H1 (cell line): ENCODE measurements around the gene BCAP31. TPM values are rescaled to one million over a fixed set of nuclear protein-coding genes. Genes with fewer than 3 reads are reported as not detected.

Source experiments
- CTCF ChIA-PET: fragments of 300-600 bp; sonication (Branson Sonifier 250); formaldehyde crosslinking; loops from one replicate; lab custom pipeline; 2021; ENCODE audit not compliant: partially characterized antibody; lab: Charles Lee
- POLR2A ChIA-PET: fragments of 300-600 bp; sonication (Branson Sonifier 250); formaldehyde crosslinking; loops from one replicate; lab custom pipeline; 2021; ENCODE audit warnings: inconsistent platforms; ENCODE audit not compliant: partially characterized antibody; lab: Charles Lee
- DNase-seq, 2 experiments: peaks; one replicate each; pipeline versions ENCODE4 v3.0.0 to v3.0.0-alpha.2; 2010 to 2022; ENCODE audit warnings: low spot score in 2 of 2, low read depth in 1 of 2, mixed read lengths in 1 of 2
- FAIRE-seq: peaks from 2 replicates; lab custom pipeline; 2011; peaks lifted over from hg19 to GRCh38; lab: Jason Lieb, UNC
- H2AFZ ChIP-seq: 2 replicates; pipeline ENCODE4 v1.8.1; 2012; ENCODE audit warnings: low read length, inconsistent platforms
- H2AK5ac ChIP-seq: 2 replicates; pipeline ENCODE4 v1.6.1; 2013; ENCODE audit warnings: low read depth, low read length
- H2BK120ac ChIP-seq: replicated peaks from 2 replicates; pipeline ENCODE3; 2013; ENCODE audit warnings: low read depth, low read length, inconsistent platforms
- H2BK12ac ChIP-seq: 2 replicates; pipeline ENCODE4 v1.6.1; 2013; ENCODE audit warnings: low read depth, low read length
- H2BK15ac ChIP-seq: 2 replicates; pipeline ENCODE4 v1.6.1; 2013; ENCODE audit warnings: low read length
- H2BK20ac ChIP-seq: 2 replicates; pipeline ENCODE4 v1.6.1; 2013; ENCODE audit warnings: low read length
- H2BK5ac ChIP-seq: 2 replicates; pipeline ENCODE4 v1.6.1; 2013; ENCODE audit warnings: low read depth, low read length
- H3K14ac ChIP-seq: 2 replicates; pipeline ENCODE4 v1.6.1; 2013; ENCODE audit warnings: inconsistent platforms; ENCODE audit not compliant: insufficient read length
- H3K18ac ChIP-seq: 2 replicates; pipeline ENCODE4 v1.6.1; 2013; ENCODE audit warnings: low read length; ENCODE audit errors: extremely low read depth
- H3K23ac ChIP-seq: 2 replicates; pipeline ENCODE4 v1.6.1; 2013; ENCODE audit warnings: inconsistent platforms; ENCODE audit not compliant: insufficient read length
- H3K23me2 ChIP-seq: 2 replicates; pipeline ENCODE4 v1.6.1; 2013; ENCODE audit warnings: low read depth, low read length
- H3K27ac ChIP-seq: 2 replicates; pipeline ENCODE4 v1.6.1; 2011; ENCODE audit warnings: low read depth, low read length, inconsistent platforms
- H3K27me3 ChIP-seq, 4 experiments: replicated peaks in 1 of 4; 1 replicate in 1 of 4; 2 replicates in 3 of 4; pipeline versions ENCODE4 v1.6.1 to v1.8.1; 2011 to 2013; ENCODE audit warnings: low read length in 3 of 4, mild to moderate bottlenecking in 3 of 4, inconsistent platforms in 2 of 4, mixed read lengths in 2 of 4, moderate library complexity in 1 of 4; ENCODE audit not compliant: control insufficient read depth in 3 of 4, insufficient read depth in 3 of 4; ENCODE audit errors: extremely low read depth in 1 of 4
- H3K36me3 ChIP-seq, 4 experiments: 2 replicates each; pipeline versions ENCODE4 v1.6.1 to v1.8.1; 2011 to 2013; ENCODE audit warnings: mild to moderate bottlenecking in 4 of 4, low read length in 3 of 4, moderate library complexity in 2 of 4, control low read depth in 1 of 4, inconsistent platforms in 1 of 4; ENCODE audit not compliant: insufficient read depth in 4 of 4, control insufficient read depth in 2 of 4
- H3K4ac ChIP-seq: replicated peaks from 2 replicates; pipeline ENCODE3; 2013; ENCODE audit warnings: low read length, low read depth, mixed read lengths, inconsistent platforms; ENCODE audit not compliant: insufficient read length
- H3K4me1 ChIP-seq, 4 experiments: replicated peaks in 1 of 4; 1 replicate in 1 of 4; 2 replicates in 3 of 4; pipeline versions ENCODE4 v1.6.1 to v1.8.1; 2011 to 2013; ENCODE audit warnings: low read length in 3 of 4, inconsistent platforms in 2 of 4, mixed read lengths in 1 of 4; ENCODE audit not compliant: insufficient read depth in 4 of 4, control insufficient read depth in 3 of 4
- H3K4me2 ChIP-seq, 2 experiments: 2 replicates each; pipeline versions ENCODE4 v1.6.1 to v1.8.1; 2011 to 2013; ENCODE audit warnings: low read depth in 2 of 2, low read length in 2 of 2, control low read depth in 1 of 2, inconsistent platforms in 1 of 2, mild to moderate bottlenecking in 1 of 2; ENCODE audit not compliant: insufficient read depth in 1 of 2
- H3K4me3 ChIP-seq, 4 experiments: fragments of 200-600, 300-600 bp in 1 of 4; sonication (generic), shearing (Covaris generic), sonication (Bioruptor Twin) in 1 of 4; 2 replicates each; pipeline versions ENCODE4 v1.5.1 to v1.8.1; 2011 to 2016; ENCODE audit warnings: low read length in 4 of 4, low read depth in 3 of 4, control low read depth in 2 of 4, inconsistent platforms in 2 of 4, mild to moderate bottlenecking in 2 of 4, mixed read lengths in 1 of 4, moderate library complexity in 1 of 4; ENCODE audit not compliant: insufficient read depth in 2 of 4; ENCODE audit errors: extremely low read depth in 1 of 4
- H3K56ac ChIP-seq: replicated peaks from 2 replicates; pipeline ENCODE3; 2013; ENCODE audit warnings: low read depth, mild to moderate bottlenecking, mixed read lengths, low read length, inconsistent platforms; ENCODE audit not compliant: insufficient read length
- H3K79me1 ChIP-seq: 2 replicates; pipeline ENCODE4 v1.6.1; 2013; ENCODE audit warnings: low read depth, low read length, control low read depth
- H3K79me2 ChIP-seq, 2 experiments: 2 replicates each; pipeline versions ENCODE4 v1.6.1 to v1.8.1; 2012 to 2013; ENCODE audit warnings: low read length in 2 of 2, mild to moderate bottlenecking in 2 of 2, inconsistent platforms in 1 of 2; ENCODE audit not compliant: insufficient read depth in 2 of 2, control insufficient read depth in 1 of 2
- H3K9ac ChIP-seq, 4 experiments: replicated peaks in 1 of 4; 1 replicate in 1 of 4; 2 replicates in 3 of 4; pipeline versions ENCODE4 v1.6.1 to v1.8.1; 2011 to 2013; ENCODE audit warnings: low read depth in 3 of 4, low read length in 3 of 4, control low read depth in 2 of 4, mild to moderate bottlenecking in 2 of 4, moderate library complexity in 2 of 4, inconsistent platforms in 1 of 4; ENCODE audit errors: extremely low read depth in 1 of 4
- H3K9me3 ChIP-seq, 2 experiments: 2 replicates each; pipeline versions ENCODE4 v1.6.1 to v1.8.1; 2012 to 2013; ENCODE audit warnings: mild to moderate bottlenecking in 2 of 2, moderate library complexity in 2 of 2, control low read depth in 1 of 2, inconsistent platforms in 1 of 2, low read depth in 1 of 2, low read length in 1 of 2, mixed read lengths in 1 of 2; ENCODE audit not compliant: insufficient read depth in 2 of 2
- H4K20me1 ChIP-seq, 2 experiments: replicated peaks in 1 of 2; 2 replicates each; pipeline versions ENCODE3 to v1.8.1; 2011 to 2013; ENCODE audit warnings: inconsistent platforms in 2 of 2, low read length in 2 of 2, mild to moderate bottlenecking in 1 of 2; ENCODE audit not compliant: insufficient read depth in 2 of 2, control insufficient read depth in 1 of 2
- H4K5ac ChIP-seq: 2 replicates; pipeline ENCODE4 v1.6.1; 2013; ENCODE audit warnings: low read length, low read depth, mixed read lengths, inconsistent platforms; ENCODE audit not compliant: insufficient read length
- H4K8ac ChIP-seq: 2 replicates; pipeline ENCODE4 v1.8.0; 2013; ENCODE audit warnings: mild to moderate bottlenecking, moderate library complexity, low read length, inconsistent platforms; ENCODE audit not compliant: insufficient read depth; ENCODE audit errors: extremely low read depth
- H4K91ac ChIP-seq: replicated peaks from 2 replicates; pipeline ENCODE3; 2013; ENCODE audit warnings: low read length, mixed read lengths, inconsistent platforms; ENCODE audit not compliant: insufficient read length
- CHD2 ChIP-seq: IDR thresholded peaks from 2 replicates; pipeline ENCODE4 v1.6.1; 2012; ENCODE audit warnings: low read length, improper control_type of control experiment
- CTBP2 ChIP-seq: IDR thresholded peaks from 2 replicates; pipeline ENCODE4 v1.7.0; 2011; ENCODE audit warnings: borderline replicate concordance, mild to moderate bottlenecking, moderate library complexity, mixed read lengths, low read length; ENCODE audit not compliant: insufficient read depth, insufficient read length
- FOSL1 ChIP-seq: IDR thresholded peaks from 2 replicates; pipeline ENCODE4 v1.6.1; 2011; ENCODE audit warnings: mild to moderate bottlenecking, low read depth, low read length, moderate library complexity; ENCODE audit not compliant: insufficient read depth
- NRF1 ChIP-seq: IDR thresholded peaks from 2 replicates; pipeline ENCODE4 v1.6.1; 2011; ENCODE audit warnings: mild to moderate bottlenecking, low read depth, low read length, improper control_type of control experiment
- POLR2AphosphoS5 ChIP-seq: IDR thresholded peaks from 2 replicates; pipeline ENCODE4 v1.6.1; 2011; ENCODE audit warnings: low read depth, low read length
- RAD21 ChIP-seq, 2 experiments: IDR thresholded peaks in 1 of 2; conservative IDR thresholded peaks in 1 of 2; 2 replicates each; pipeline ENCODE4 v1.6.1; 2011; ENCODE audit warnings: low read depth in 2 of 2, low read length in 2 of 2, improper control_type of control experiment in 1 of 2, inconsistent platforms in 1 of 2, mild to moderate bottlenecking in 1 of 2, moderate library complexity in 1 of 2
- RNF2 ChIP-seq: fragments of 200-900, 300-1000 bp; sonication (generic); IDR thresholded peaks from 2 replicates; pipeline ENCODE4 v1.7.1; 2016; ENCODE audit warnings: borderline replicate concordance, low read depth, mild to moderate bottlenecking, antibody characterized with exemption, low read length; ENCODE audit not compliant: poor library complexity, severe bottlenecking; ENCODE audit errors: missing control alignments
- SIRT6 ChIP-seq: IDR thresholded peaks from one replicate; pipeline ENCODE4 v1.7.1; 2012; ENCODE audit warnings: low read length, inconsistent platforms
- SRF ChIP-seq: IDR thresholded peaks from 2 replicates; pipeline ENCODE4 v1.6.1; 2011; ENCODE audit warnings: mild to moderate bottlenecking, low read depth, low read length, moderate library complexity
- TEAD4 ChIP-seq: IDR thresholded peaks from 2 replicates; pipeline ENCODE4 v1.6.1; 2012; ENCODE audit warnings: low read depth, low read length, inconsistent platforms, mixed read lengths
- WGBS, 2 experiments: shearing (Covaris generic) in 1 of 2; methylation state at CpG; one replicate each; pipeline versions ENCODE4 v1.1.6 to v1.1.7; 2013 to 2015; ENCODE audit warnings: low lambda C conversion rate in 2 of 2, mixed read lengths in 2 of 2, inconsistent platforms in 1 of 2, low coverage in 1 of 2, missing lambda C conversion rate in 1 of 2; ENCODE audit not compliant: insufficient replicate concordance in 2 of 2, insufficient coverage in 1 of 2, insufficient read length in 1 of 2; ENCODE audit errors: extremely low coverage in 1 of 2, missing lambda C conversion rate in 1 of 2; 5-methylcytosine and 5-hydroxymethylcytosine counted together
- polyA plus RNA-seq, 7 experiments: library from polyadenylated mRNA; depleted of rRNA in 3 of 7; stranded (reverse) in 5 of 7; unstranded in 2 of 7; fragments of >200 nt in 5 of 7; fragments of 200-250 nt in 2 of 7; gene quantifications; 1 replicate in 5 of 7; 2 replicates in 1 of 7; 4 replicates in 1 of 7; pipeline versions ENCODE4 v1.2.1 to v1.2.3, GENCODE V29; 2011 to 2013; ENCODE audit warnings: missing spikeins in 2 of 7, mixed read lengths in 2 of 7
- total RNA-seq: library from RNA; stranded (reverse); fragmentation: NEBNext Ultra II Directional; extraction: Animal tissue kit (Norgen Biotek cat#: 25700); gene quantifications from 2 replicates; pipeline ENCODE4 v1.2.1, GENCODE V29; 2021

The BCAP31 gene
- total and polyA plus RNA-seq, 2 of the 8 experiments (the other 6 are each of a cell fraction or from before 2014, with no cell fraction given), result 136 to 159 TPM

DNA sequence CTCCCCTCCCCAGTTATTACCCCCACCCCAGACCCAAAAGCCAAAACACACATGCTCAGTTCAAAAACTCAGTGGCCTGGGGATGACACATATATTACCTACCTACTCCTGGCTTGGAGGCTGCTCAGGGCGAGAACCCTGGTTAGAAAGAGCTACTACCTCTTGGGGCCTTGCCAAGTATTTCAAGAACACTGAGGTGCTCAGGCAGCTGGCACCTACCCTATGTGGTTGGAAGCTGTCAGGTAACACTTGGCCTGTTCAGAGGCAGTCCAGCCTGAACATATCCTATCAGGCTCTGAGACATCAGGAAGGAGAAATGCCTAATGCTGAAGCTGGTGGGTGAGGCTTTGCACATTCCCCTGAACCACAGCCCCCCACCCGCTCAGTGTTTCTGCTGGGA is 4.9 kb downstream of the BCAP31 start:
- H3K4ac ChIP-seq, result no peak overlapping the region
- H3K4me2 ChIP-seq, result no peak overlapping the region
- no peak overlapping the region for H4K8ac ChIP-seq
- H3K79me1 ChIP-seq, result peaks cover 3% of the 10 kb centered on the region; the same call in 1 of the 2 replicates
- H4K91ac ChIP-seq, result no peak overlapping the region
- no peak for DNase-seq
- 73% methylated on average over 2 of the region's 2 CpGs; no CpG with 5 or more reads in 1 of the 2 experiments for WGBS, 2 experiments
- CTCF ChIA-PET, result interaction anchor here (1.0 to 2.5 kb wide), 2 partner anchors 9 to 11 kb away, joined by 3 to 9 read pairs; no protein-coding TSS in a partner anchor
- H2BK120ac ChIP-seq, result no peak overlapping the region
- no peak overlapping the region for H2BK15ac ChIP-seq
- peaks cover 5% of the 10 kb centered on the region; the same call in 1 of the 2 replicates for H3K23me2 ChIP-seq
- H3K27me3 ChIP-seq, result no peaks in the 10 kb centered on the region
- H2BK20ac ChIP-seq, result no peak overlapping the region
- H3K27ac ChIP-seq, result no peak overlapping the region
- no peak overlapping the region for H2BK5ac ChIP-seq
- H3K14ac ChIP-seq, result no peak overlapping the region
- no peak overlapping the region for H2AK5ac ChIP-seq
- H4K20me1 ChIP-seq, result peaks cover 4 to 14% of the 10 kb centered on the region in 2 experiments
- H3K36me3 ChIP-seq, result peaks cover 6 to 46% (median 32%) of the 10 kb centered on the region in 4 experiments
- H3K23ac ChIP-seq, result no peak overlapping the region
- no peaks in the 10 kb centered on the region for H3K9me3 ChIP-seq
- TF ChIP-seq POLR2AphosphoS5, result no peak
- no peak for TF ChIP-seq NRF1
- TF ChIP-seq SIRT6, result no peak
- no peak for TF ChIP-seq RAD21 (IDR thresholded peaks at IDR 0.05 in 1 of 2, conservative IDR thresholded peaks at IDR 0.05 in 1 of 2; ENCODE audit: low read depth in 2 of 2, low read length in 2 of 2)
- no peak for TF ChIP-seq RNF2
- TF ChIP-seq FOSL1, result no peak
- TF ChIP-seq CTBP2, result no peak
- TF ChIP-seq TEAD4, result no peak
- TF ChIP-seq CHD2, result no peak
- TF ChIP-seq SRF, result no peak
- no peak overlapping the region for H4K5ac ChIP-seq
- FAIRE-seq, result no peak
- H3K4me3 ChIP-seq, result no peak overlapping the region
- no peak overlapping the region for H3K18ac ChIP-seq
- peaks cover 0 to 9% (median 4%) of the 10 kb centered on the region in 4 experiments; a peak in 5 of 7 replicates for H3K4me1 ChIP-seq
- no peak overlapping the region for H3K9ac ChIP-seq
- no peak overlapping the region for H3K56ac ChIP-seq
- H3K79me2 ChIP-seq, result peaks cover 0 to 20% of the 10 kb centered on the region in 2 experiments; a peak in 2 of 4 replicates
- POLR2A ChIA-PET, result interaction anchor here (0.7 to 1.5 kb wide), 4 partner anchors 15 to 50 kb away, joined by 3 to 5 read pairs (median 3); no protein-coding TSS in a partner anchor
- no peak overlapping the region for H2BK12ac ChIP-seq
- H2AFZ ChIP-seq, result no peak overlapping the region
